ENCODE measurements around the gene CACHD1. TPM values are rescaled to one million over a fixed set of nuclear protein-coding genes. Genes with fewer than 3 reads are reported as not detected.

CACHD1 gene
- total RNA-seq, 1 donor from 2014 or later = 4.3 TPM

DNA sequence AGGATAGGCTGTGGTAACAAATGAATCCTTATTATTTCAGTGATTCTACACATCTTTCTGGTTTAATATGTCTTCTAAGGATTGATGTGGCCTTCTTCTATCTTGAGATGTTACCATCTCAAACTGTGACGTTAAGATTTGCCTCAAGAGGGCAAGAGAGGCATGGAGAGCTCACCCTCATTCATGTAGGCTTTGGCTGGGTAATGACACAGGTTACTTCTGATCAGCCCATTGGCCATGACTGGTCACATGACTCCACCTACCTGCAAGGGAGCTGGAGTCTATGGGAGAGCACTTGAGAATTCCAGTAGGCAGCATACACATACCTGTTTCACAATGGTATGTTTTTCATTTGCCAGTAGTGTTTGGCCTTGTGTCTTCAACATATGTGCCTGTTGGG, 30.0 kb downstream of the CACHD1 start:
- H3K27ac ChIP-seq = no peak overlapping the region
- no peak for DNase-seq (ENCODE audit: low spot score in 2 of 2)
- H3K27me3 ChIP-seq = no peaks in the 10 kb centered on the region
- no peaks in the 10 kb centered on the region for H3K9me3 ChIP-seq
- H3K4me1 ChIP-seq = peaks cover 0 to 7% of the 10 kb centered on the region in 2 donors
- no peak for TF ChIP-seq CTCF (IDR thresholded peaks at IDR 0.05)
- H3K4me3 ChIP-seq = no peak overlapping the region
- H3K36me3 ChIP-seq = no peaks in the 10 kb centered on the region
- intact Hi-C loops (cut with DNase I) = loop anchor here (5.0 kb wide), 1 partner anchor 42 kb away; no protein-coding TSS in a partner anchor

DNA sequence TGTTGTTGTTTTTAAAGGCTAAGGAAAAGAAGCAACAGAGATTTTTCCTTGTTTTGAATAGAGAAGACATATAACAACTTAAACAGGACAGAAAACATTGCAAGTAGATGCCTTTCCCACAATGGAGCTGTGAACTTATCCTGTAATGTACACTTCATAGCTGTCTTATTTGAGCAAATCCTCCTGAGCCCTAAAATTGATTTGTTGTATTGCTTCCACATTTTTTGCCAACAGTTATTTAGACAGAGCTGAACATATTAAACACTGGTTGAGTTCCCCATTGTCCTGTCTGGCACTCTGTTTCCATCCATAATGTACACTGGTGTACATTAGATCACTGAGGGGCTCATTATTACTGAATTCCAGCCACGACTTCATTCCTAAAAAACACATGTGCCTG, 32.2 kb downstream of the CACHD1 start:
- Histone ChIP-seq H3K4me1 (peaks cover 0 to 8% of the 10 kb centered on the region in 2 donors), H3K9me3 (no peaks in the 10 kb centered on the region), H3K27ac (no peak overlapping the region), H3K36me3 (no peaks in the 10 kb centered on the region), H3K27me3 (no peaks in the 10 kb centered on the region), H3K4me3 (no peak overlapping the region)
- intact Hi-C loops (cut with DNase I) = no loop called here
- no peak for DNase-seq (ENCODE audit: low spot score in 2 of 2)
- TF ChIP-seq CTCF (IDR thresholded peaks at IDR 0.05) = no peak

- intact Hi-C loops (cut with DNase I) = no loop called here
- TF ChIP-seq CTCF (IDR thresholded peaks at IDR 0.05) = no peak
- no peak overlapping the region for H3K27ac ChIP-seq
Measured at GRCh38 chr1:64502931-64503330, 33.0 kb downstream of the CACHD1 start.

GRCh38 chr1:64505232-64505943, 35.5 kb downstream of the CACHD1 start:
- H3K27ac ChIP-seq = peak overlapping the region in 1 of 2 donors; percentile 49
- DNase-seq (ENCODE audit: low spot score in 2 of 2) = no peak

More at GRCh38 chr1:64502931-64503330, 33.0 kb downstream of the CACHD1 start:
- H3K4me1 ChIP-seq = peaks cover 0 to 6% of the 10 kb centered on the region in 2 donors
- no peaks in the 10 kb centered on the region for H3K36me3 ChIP-seq
- H3K4me3 ChIP-seq = no peak overlapping the region
- no peaks in the 10 kb centered on the region for H3K27me3 ChIP-seq
- no peak for DNase-seq (ENCODE audit: low spot score in 2 of 2)
- no peaks in the 10 kb centered on the region for H3K9me3 ChIP-seq

GRCh38 chr1:64505944-64506655, 36.2 kb downstream of the CACHD1 start:
- H3K4me1 ChIP-seq = peaks cover 0 to 6% of the 10 kb centered on the region in 2 donors
- peak overlapping the region; percentile 62 to 77 for H3K4me3 ChIP-seq
- H3K36me3 ChIP-seq = no peaks in the 10 kb centered on the region
- TF ChIP-seq CTCF (IDR thresholded peaks at IDR 0.05) = no peak
- intact Hi-C loops (cut with DNase I) = no loop called here
- no peaks in the 10 kb centered on the region for H3K27me3 ChIP-seq
- peak overlapping the region in 1 of 2 donors; percentile 49 for H3K27ac ChIP-seq
- no peak for DNase-seq (ENCODE audit: low spot score in 2 of 2)
- H3K9me3 ChIP-seq = no peaks in the 10 kb centered on the region

More at GRCh38 chr1:64505232-64505943, 35.5 kb downstream of the CACHD1 start:
- intact Hi-C loops (cut with DNase I) = no loop called here
- no peaks in the 10 kb centered on the region for H3K9me3 ChIP-seq
- H3K27me3 ChIP-seq = no peaks in the 10 kb centered on the region
- H3K4me3 ChIP-seq = peak overlapping the region; percentile 62 to 77
- H3K36me3 ChIP-seq = no peaks in the 10 kb centered on the region
- peaks cover 0 to 6% of the 10 kb centered on the region in 2 donors for H3K4me1 ChIP-seq
- TF ChIP-seq CTCF (IDR thresholded peaks at IDR 0.05) = no peak

Measured in ascending aorta (tissue), 2 donors.